Keratinocyte (primary cell): ENCODE measurements around the gene HSPG2. TPM values are rescaled to one million over a fixed set of nuclear protein-coding genes. Genes with fewer than 3 reads are reported as not detected.

Experiments used
- DNase-seq: peaks from one replicate; pipeline ENCODE4 v3.0.0-alpha.2; 2011; ENCODE audit warnings: low read depth, missing footprints, low spot score
- FAIRE-seq: peaks from 2 replicates; lab custom pipeline; 2011; peaks lifted over from hg19 to GRCh38; lab: Jason Lieb, UNC
- H2AFZ ChIP-seq: 2 replicates; pipeline ENCODE4 v1.6.0; 2012; ENCODE audit warnings: low read length, control low read depth, inconsistent platforms; ENCODE audit not compliant: control insufficient read depth
- H3K27ac ChIP-seq: 2 replicates; pipeline ENCODE4 v1.5.1; 2011; ENCODE audit warnings: low read length; ENCODE audit not compliant: control insufficient read depth, insufficient read depth
- H3K27me3 ChIP-seq: 3 replicates; pipeline ENCODE4 v1.6.0; 2011; ENCODE audit warnings: low read length; ENCODE audit not compliant: control insufficient read depth, insufficient read depth; ENCODE audit errors: extremely low read depth
- H3K36me3 ChIP-seq, 2 experiments: 2 replicates in 1 of 2; 3 replicates in 1 of 2; pipeline ENCODE4 v1.5.1; 2011; ENCODE audit warnings: low read length in 2 of 2, mild to moderate bottlenecking in 1 of 2; ENCODE audit not compliant: control insufficient read depth in 2 of 2, insufficient read depth in 2 of 2; ENCODE audit errors: extremely low read depth in 1 of 2
- H3K4me1 ChIP-seq: 3 replicates; pipeline ENCODE4 v1.5.1; 2011; ENCODE audit warnings: low read length; ENCODE audit not compliant: control insufficient read depth, insufficient read depth; ENCODE audit errors: extremely low read depth
- H3K4me2 ChIP-seq: 3 replicates; pipeline ENCODE4 v1.6.0; 2011; ENCODE audit warnings: low read depth, low read length; ENCODE audit not compliant: control insufficient read depth, insufficient read depth; ENCODE audit errors: extremely low read depth
- H3K4me3 ChIP-seq, 3 experiments: fragments of 200-600 bp in 1 of 3; sonication (generic) in 1 of 3; 2 replicates in 2 of 3; 3 replicates in 1 of 3; pipeline ENCODE4 v1.5.1; 2011 to 2016; ENCODE audit warnings: low read length in 3 of 3, mild to moderate bottlenecking in 3 of 3, control low read depth in 2 of 3, inconsistent platforms in 1 of 3, low read depth in 1 of 3, mixed read lengths in 1 of 3, mixed run types in 1 of 3, moderate library complexity in 1 of 3; ENCODE audit not compliant: control insufficient read depth in 2 of 3, insufficient read depth in 2 of 3; ENCODE audit errors: extremely low read depth in 1 of 3
- H3K79me2 ChIP-seq: 2 replicates; pipeline ENCODE4 v1.6.0; 2012; ENCODE audit warnings: low read length; ENCODE audit not compliant: control insufficient read depth, insufficient read depth
- H3K9ac ChIP-seq: 3 replicates; pipeline ENCODE4 v1.6.0; 2011; ENCODE audit warnings: low read length; ENCODE audit not compliant: control insufficient read depth, insufficient read depth; ENCODE audit errors: extremely low read depth
- H3K9me1 ChIP-seq: 3 replicates; pipeline ENCODE4 v1.6.0; 2011; ENCODE audit warnings: low read length; ENCODE audit not compliant: control insufficient read depth, insufficient read depth; ENCODE audit errors: extremely low read depth
- H3K9me3 ChIP-seq: 2 replicates; pipeline ENCODE4 v1.5.1; 2012; ENCODE audit warnings: low read depth, low read length; ENCODE audit not compliant: control insufficient read depth
- H4K20me1 ChIP-seq: 3 replicates; pipeline ENCODE4 v1.6.0; 2011; ENCODE audit warnings: low read length; ENCODE audit not compliant: control insufficient read depth, insufficient read depth; ENCODE audit errors: extremely low read depth
- EZH2 ChIP-seq: IDR thresholded peaks from one replicate; pipeline ENCODE4 v1.6.1; 2012; ENCODE audit warnings: inconsistent platforms, mild to moderate bottlenecking, low read length, moderate library complexity
- dilution Hi-C: fragments of 300-500 bp; cut with MboI; formaldehyde crosslinking; loops from one replicate; pipeline ENCODE4 v1.7.0; 2020; ENCODE audit warnings: low sequenced_read_pairs; ENCODE audit not compliant: extremely low pct_ligation_motif_present
- polyA plus RNA-seq, 5 experiments: library from polyadenylated mRNA; depleted of rRNA in 3 of 5; stranded (reverse) in 3 of 5; stranded (forward) in 1 of 5; unstranded in 1 of 5; fragments of >200 nt; gene quantifications; 1 replicate in 1 of 5; 2 replicates in 3 of 5; 3 replicates in 1 of 5; pipeline versions ENCODE4 v1.2.1 to v1.2.3, GENCODE V29; 2011 to 2012; ENCODE audit warnings: missing spikeins in 2 of 5, low read depth in 1 of 5, low replicate concordance in 1 of 5
- TF ChIP-seq, protein P1 (sequence below), 3 experiments: IDR thresholded peaks in 1 of 3; conservative IDR thresholded peaks in 1 of 3; optimal IDR thresholded peaks in 1 of 3; 2 replicates in 2 of 3; 3 replicates in 1 of 3; pipeline versions ENCODE3 to v1.5.1; 2011; ENCODE audit warnings: low read length in 3 of 3, mild to moderate bottlenecking in 3 of 3, moderate library complexity in 2 of 3, control low read depth in 1 of 3, inconsistent platforms in 1 of 3; ENCODE audit not compliant: insufficient read depth in 2 of 3; ENCODE audit errors: extremely low read depth in 1 of 3

HSPG2 gene
- polyA plus RNA-seq, 1 donor (not counting 4 experiments of a cell fraction or from before 2014, with no cell fraction given) = 9.0 TPM

DNA sequence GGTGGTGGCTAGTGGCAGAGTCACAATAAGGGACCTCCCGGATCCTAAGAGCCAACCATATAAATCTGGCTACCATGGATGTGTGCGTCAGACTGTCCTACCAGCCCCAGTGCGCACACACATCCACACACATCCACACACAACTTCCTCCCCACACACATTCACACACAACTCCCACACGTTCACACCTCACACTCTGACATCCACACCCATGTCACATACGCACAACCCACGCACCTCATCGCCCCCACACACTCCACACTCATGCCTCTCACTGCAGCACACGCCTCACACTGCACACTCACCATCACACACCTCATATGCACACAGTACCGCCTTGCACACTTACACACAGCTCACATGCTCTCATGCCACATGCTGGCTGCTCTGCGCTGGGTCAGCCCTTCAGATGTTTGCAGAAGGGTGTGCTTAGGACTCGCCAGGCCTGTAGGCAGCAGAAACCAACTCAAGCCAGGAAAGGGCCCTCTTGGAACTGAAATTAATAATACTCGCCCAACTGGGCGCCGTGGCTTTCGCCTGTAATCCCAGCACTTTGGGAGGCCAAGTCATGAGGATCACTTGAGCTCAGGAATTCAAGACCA lies 122.0 kb downstream of the HSPG2 start:
- no peak overlapping the region for H3K27ac ChIP-seq
- FAIRE-seq = no peak

DNA sequence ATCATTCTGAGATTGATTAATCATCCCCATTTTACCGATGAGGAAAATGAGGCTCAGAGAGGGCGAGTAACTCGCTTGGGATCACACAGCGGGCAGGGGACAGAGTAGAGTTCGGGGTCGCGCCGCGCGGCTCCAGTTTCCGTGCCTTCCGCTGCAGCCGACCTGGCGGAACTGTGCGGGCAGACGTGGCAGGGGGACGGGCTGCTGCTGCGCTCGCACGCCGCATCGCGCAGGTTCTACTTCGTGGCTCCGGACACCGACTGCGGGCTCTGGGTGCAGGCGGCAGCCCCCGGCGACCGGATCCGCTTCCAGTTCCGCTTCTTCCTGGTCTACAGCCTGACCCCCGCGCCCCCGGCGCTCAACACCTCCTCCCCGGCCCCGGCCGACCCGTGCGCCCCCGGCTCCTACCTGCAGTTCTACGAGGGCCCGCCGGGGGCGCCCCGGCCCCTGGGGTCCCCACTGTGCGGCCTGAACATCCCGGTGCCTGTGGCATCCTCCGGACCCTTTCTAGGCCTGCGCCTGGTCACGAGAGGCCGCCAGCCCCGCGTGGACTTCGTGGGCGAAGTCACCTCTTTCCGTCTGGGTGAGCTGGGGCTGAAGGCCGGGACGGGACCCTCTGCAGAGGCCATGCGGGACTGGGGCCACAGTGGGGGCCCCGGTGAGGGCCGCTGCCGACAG lies 122.7 kb downstream of the HSPG2 start:
- TF ChIP-seq, protein P1, sequence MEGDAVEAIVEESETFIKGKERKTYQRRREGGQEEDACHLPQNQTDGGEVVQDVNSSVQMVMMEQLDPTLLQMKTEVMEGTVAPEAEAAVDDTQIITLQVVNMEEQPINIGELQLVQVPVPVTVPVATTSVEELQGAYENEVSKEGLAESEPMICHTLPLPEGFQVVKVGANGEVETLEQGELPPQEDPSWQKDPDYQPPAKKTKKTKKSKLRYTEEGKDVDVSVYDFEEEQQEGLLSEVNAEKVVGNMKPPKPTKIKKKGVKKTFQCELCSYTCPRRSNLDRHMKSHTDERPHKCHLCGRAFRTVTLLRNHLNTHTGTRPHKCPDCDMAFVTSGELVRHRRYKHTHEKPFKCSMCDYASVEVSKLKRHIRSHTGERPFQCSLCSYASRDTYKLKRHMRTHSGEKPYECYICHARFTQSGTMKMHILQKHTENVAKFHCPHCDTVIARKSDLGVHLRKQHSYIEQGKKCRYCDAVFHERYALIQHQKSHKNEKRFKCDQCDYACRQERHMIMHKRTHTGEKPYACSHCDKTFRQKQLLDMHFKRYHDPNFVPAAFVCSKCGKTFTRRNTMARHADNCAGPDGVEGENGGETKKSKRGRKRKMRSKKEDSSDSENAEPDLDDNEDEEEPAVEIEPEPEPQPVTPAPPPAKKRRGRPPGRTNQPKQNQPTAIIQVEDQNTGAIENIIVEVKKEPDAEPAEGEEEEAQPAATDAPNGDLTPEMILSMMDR (optimal IDR thresholded peaks at IDR 0.05 in 1 of 3, IDR thresholded peaks at IDR 0.05 in 1 of 3, conservative IDR thresholded peaks at IDR 0.05 in 1 of 3; ENCODE audit: extremely low read depth in 1 of 3, insufficient read depth in 2 of 3, low read length in 3 of 3) = peak in 2 of 3 experiments; percentile 21 to 52
- TF ChIP-seq EZH2 = no peak
- no peaks in the 10 kb centered on the region for H3K9me3 ChIP-seq
- H3K36me3 ChIP-seq = no peaks in the 10 kb centered on the region
- peak overlapping the region; percentile 69 for H3K4me2 ChIP-seq
- H3K9ac ChIP-seq = no peak overlapping the region
- H3K4me3 ChIP-seq = peak overlapping the region; percentile 5 to 38 (median 25)
- H3K4me1 ChIP-seq = no peaks in the 10 kb centered on the region
- no peak for FAIRE-seq
- H3K79me2 ChIP-seq = no peaks in the 10 kb centered on the region
- DNase-seq = no peak
- peaks cover 5% of the 10 kb centered on the region for H3K27me3 ChIP-seq
- dilution Hi-C loops = no loop called here
- no peaks in the 10 kb centered on the region for H4K20me1 ChIP-seq
- peak overlapping the region; percentile 51 for H2AFZ ChIP-seq
- H3K27ac ChIP-seq = no peak overlapping the region
- no peaks in the 10 kb centered on the region for H3K9me1 ChIP-seq

More for the DNA sequence above, 122.0 kb downstream of the HSPG2 start:
- Histone ChIP-seq H2AFZ (no peak overlapping the region), H3K36me3 (no peaks in the 10 kb centered on the region), H3K79me2 (no peaks in the 10 kb centered on the region), H3K9me1 (no peaks in the 10 kb centered on the region), H3K9ac (no peak overlapping the region), H3K4me2 (no peak overlapping the region), H4K20me1 (no peaks in the 10 kb centered on the region), H3K4me3 (no peak overlapping the region), H3K27me3 (peaks cover 5% of the 10 kb centered on the region), H3K4me1 (no peaks in the 10 kb centered on the region), H3K9me3 (no peaks in the 10 kb centered on the region)
- dilution Hi-C loops = no loop called here
- no peak for DNase-seq
- no peak for TF ChIP-seq EZH2
- TF ChIP-seq, protein P1 (optimal IDR thresholded peaks at IDR 0.05 in 1 of 3, IDR thresholded peaks at IDR 0.05 in 1 of 3, conservative IDR thresholded peaks at IDR 0.05 in 1 of 3; ENCODE audit: extremely low read depth in 1 of 3, insufficient read depth in 2 of 3, low read length in 3 of 3) = no peak
